Choroid plexus epithelial cell (primary cell): ENCODE measurements around the gene ASIP.
"Not testable (repeated sequence)": the region's sequence is repeated elsewhere in the genome, so short reads cannot be mapped to it uniquely, and the experiment has no call there.

ENCODE experiments used
- DNase-seq: peaks from one replicate; pipeline ENCODE4 v3.0.0-alpha.2; 2010; ENCODE audit warnings: low read depth
- H3K4me3 ChIP-seq: 2 replicates; pipeline ENCODE4 v1.5.1; 2011; ENCODE audit warnings: low read depth, mild to moderate bottlenecking, control low read depth, low read length, moderate library complexity
- CTCF ChIP-seq: conservative IDR thresholded peaks from 2 replicates; pipeline ENCODE4 v1.5.1; 2011; ENCODE audit warnings: low read depth, mild to moderate bottlenecking, control low read depth, inconsistent platforms, low read length, moderate library complexity

Gene ASIP

GRCh38 chr20:34240693-34241615 lies at the start of gene ASIP:
Gene ASIP (plus strand): TSS chr20:34241423. CDS start chr20:34260375, 18,952 bp downstream.
- no peak for DNase-seq

GRCh38 chr20:34193051-34193450 lies 48.2 kb upstream of the ASIP start:
- no peak for DNase-seq
- no peak for TF ChIP-seq CTCF
- no peak overlapping the region for H3K4me3 ChIP-seq

More at GRCh38 chr20:34240693-34241615, at the start of gene ASIP:
- no peak within 1 kb of the TSS for H3K4me3 ChIP-seq
- no peak for TF ChIP-seq CTCF

DNA sequence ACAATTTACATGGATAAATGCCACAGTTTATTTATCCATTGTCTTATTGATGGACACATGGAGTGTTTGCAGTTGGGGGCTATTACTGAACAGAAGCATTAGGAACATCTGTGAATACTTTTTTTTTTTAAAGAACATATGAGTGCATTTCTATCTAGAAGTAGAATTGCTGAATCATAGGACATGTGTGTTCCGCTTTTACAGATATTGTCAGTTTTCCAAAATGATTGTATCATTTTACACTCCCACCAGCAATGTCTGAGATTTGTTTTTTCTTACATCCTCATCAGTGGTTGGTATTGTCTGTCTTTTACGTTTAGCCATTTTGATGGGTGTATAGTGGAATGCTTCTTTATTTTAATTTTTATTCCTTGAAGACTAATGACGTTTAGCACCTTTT lies 42.0 kb upstream of the ASIP start:
- DNase-seq, result no peak

GRCh38 chr20:34200023-34200422 lies 41.2 kb upstream of the ASIP start:
- no peak for DNase-seq
- no peak for TF ChIP-seq CTCF
- H3K4me3 ChIP-seq, result no peak overlapping the region

More for the DNA sequence above, 42.0 kb upstream of the ASIP start:
- no peak overlapping the region for H3K4me3 ChIP-seq
- no peak for TF ChIP-seq CTCF

GRCh38 chr20:34201531-34201930 lies 39.7 kb upstream of the ASIP start:
- H3K4me3 ChIP-seq, result no peak overlapping the region
- no peak for TF ChIP-seq CTCF
- peak; percentile 31 for DNase-seq

DNA sequence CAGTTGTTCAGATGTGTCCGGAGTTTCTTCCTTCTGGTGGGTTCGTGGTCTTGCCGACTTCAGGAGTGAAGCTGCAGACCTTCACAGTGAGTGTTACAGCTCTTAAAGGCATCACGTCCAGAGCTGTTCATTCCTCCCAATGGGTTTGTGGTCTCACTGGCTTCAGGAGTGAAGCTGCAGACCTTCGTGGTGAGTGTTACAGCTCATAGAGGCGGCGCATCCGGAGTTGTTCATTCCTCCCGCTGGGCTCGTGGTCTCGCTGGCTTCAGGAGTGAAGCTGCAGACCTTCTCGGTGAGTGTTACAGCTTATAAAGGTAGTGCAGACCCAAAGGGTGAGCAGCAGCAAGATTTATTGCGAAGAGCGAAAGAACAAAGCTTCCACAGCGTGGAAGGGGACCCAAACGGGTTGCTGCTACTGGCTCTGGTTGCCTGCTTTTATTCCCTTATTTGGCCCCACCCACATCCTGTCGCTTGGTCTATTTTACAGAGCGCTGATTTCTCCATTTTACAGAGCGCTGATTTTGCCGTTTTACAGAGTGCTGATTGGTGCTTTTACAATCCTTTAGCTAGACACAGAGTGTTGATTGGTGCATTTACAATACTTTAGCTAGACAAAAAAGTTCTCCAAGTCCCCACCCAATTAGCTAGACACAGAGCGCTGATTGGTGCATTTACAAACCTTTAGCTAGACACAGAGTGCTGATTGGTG lies 35.9 kb upstream of the ASIP start:
- H3K4me3 ChIP-seq, DNase-seq: not testable (repeated sequence)

- no peak for TF ChIP-seq CTCF
- H3K4me3 ChIP-seq, result no peak overlapping the region
- DNase-seq, result no peak
Observed at GRCh38 chr20:34209111-34209510, 32.1 kb upstream of the ASIP start.
